Renal cortical epithelial cell (primary cell): ENCODE data around the gene BEND5. TPM values are rescaled to one million over a fixed set of nuclear protein-coding genes. Genes with fewer than 3 reads are reported as not detected.

Experiments
- DNase-seq: peaks from one replicate; pipeline ENCODE4 v3.0.0-alpha.2; 2011; ENCODE audit warnings: low read depth
- total RNA-seq: library from RNA; depleted of rRNA; stranded (reverse); fragments of >200 nt; gene quantifications from 2 replicates; pipeline ENCODE4 v1.2.3, GENCODE V29; 2014

BEND5 gene
- total RNA-seq, 1 donor from 2014 or later, result 6.0 TPM

DNA sequence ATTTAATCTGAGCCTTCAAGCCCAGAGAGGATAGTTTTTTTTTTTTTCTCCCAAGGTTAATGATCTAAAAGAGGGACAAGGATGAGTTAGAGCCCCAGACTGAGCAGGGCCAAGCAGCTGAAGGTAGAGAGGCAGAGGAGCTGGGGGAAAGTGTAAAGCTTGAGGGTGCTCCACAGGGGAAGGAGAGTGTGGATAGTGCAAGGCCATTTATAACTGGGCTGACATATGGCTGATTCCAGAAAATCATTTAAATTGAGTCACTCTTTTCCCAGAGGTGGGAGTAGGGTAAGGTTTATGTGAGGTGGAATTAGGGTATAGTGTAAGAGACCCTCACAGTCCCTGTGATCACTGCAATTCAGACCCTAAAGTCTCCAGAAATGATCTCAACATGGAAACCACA lies 55.8 kb downstream of the BEND5 start:
- DNase-seq, result no peak

DNA sequence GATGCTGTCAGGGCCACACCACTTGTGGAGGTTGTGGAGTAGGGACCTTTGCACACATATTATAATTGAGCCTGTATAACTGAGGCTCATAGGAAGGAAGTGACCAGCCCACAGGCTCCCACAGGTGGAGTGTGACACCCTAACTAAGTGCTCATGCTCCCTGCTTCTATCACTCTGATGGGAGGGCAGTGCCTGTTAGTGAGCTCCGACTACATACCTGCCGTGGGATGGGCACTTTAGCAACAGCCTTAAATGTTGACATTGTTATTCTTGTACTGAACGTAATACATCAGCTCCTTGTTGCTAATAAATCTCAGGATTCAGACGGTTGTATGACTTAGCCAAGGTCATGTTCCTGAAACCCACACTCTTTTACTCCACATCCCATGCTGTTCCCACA lies 58.0 kb downstream of the BEND5 start:
- no peak for DNase-seq

DNA sequence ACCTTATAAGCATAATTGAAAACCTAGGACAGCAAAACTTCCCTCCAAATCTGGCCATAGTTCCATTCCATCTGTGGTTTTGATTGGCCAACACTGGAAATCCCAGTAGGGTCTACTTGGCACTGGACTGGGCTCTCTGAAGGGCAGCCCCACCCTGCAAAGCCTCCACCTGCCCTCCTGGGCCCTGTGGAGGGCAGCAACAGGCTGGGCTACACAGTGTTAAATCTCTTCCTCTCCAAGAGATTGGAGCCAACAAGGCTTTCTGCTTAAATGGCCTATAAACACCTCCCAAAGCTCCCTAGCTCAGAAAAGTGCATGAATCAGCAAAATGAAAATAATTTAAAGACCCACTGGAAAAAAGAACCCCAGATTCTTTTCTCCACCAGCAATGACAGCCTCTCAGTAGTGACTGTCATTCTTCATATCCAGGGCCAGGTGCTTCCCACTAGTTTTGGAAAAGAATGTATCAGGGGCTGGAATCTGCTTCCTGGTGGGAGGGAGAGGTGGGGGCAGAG lies 58.5 kb downstream of the BEND5 start:
- no peak for DNase-seq

DNA sequence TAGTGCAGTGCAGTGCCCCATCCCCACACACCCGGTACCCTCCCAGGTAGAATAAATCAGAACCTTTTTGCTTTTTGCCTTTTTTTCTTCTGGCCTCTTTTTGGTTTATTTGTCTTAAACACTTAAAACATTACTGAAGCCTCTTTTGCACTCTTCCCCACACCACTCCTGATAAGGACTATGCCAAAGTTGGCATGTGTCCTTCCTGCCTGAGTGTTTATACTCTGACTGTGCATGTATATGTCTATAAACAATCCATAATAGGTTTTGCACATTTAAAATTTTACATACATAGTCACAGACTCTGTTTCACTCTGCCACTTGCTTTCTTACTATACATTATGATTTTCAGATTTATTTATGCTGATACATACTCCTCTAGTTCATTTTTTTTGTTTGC lies 59.6 kb downstream of the BEND5 start:
- no peak for DNase-seq

DNA sequence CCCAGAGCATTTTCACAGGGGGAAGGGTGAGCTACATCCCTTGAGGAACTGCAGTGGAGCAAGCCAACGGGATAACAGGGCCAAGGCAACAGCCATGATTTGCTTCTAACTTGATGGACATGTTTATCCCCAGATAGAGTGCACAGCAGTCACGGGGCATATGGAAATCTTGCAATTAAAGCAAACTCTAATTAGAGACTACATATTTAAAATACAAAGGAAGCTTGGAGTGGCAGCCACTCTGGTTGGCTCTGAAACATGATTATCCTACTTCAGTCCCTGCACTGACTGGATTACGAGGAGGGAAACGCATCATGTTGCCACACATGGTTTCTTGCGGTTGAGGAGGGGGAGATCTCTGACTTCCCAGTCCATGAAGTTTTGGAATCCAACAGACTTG lies 60.8 kb downstream of the BEND5 start:
- DNase-seq, result no peak

DNA sequence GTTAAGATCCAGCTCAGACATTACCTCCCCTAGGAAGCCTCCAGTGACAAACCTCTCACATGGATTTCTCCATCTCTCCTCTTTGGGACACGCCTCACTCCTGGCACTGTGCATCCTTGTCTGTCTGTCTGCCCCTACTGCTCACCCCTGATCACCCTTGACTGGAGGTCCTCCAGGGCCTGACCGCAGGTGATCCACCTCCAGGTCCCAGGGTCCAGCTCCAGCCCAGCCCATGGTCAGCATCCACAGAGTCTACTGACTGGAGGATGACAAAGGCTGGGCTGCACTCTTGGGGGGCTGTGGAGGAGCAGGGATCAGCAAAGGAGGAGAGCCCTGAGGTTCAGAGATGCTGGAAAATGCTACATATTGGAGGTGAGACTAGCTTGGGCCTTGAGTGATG lies 65.8 kb downstream of the BEND5 start:
- DNase-seq, result no peak

DNA sequence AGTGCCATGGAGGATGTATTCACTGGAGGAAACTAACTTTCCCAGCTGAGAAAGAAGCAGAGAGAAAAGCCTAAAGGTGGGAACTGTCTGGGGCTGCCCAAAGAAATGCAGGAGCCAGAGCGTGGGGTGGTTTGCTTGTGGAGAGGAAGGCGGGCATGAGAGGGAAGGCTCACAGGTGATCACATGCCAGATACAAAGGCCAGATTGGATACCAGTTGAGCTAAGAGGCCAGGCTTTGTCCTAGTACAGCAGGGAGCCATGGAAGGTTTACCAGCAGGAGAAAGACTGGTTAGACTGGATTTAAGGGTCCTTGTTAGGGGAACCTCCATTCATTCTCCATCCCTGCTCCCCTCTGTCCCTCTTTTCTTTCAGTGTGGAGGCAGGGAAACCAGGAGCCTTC lies 66.4 kb downstream of the BEND5 start:
- no peak for DNase-seq

DNA sequence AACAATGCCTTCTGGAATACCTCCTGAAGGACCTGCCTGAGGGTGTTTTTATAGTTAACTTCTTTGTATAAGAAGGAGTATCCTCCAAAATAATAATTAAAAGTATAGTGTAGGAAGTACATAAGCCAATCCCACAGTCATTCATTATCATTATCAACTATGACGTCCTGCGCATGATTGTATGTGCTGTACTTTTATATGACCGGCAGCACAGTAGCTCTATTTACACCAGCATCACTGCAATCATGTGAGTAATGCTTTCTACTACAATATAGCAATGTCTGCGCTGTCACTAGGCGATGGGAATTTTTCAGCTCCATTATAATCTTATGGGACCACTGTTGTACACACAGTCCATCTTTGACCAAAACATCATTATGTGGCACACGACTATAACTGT lies 72.0 kb downstream of the BEND5 start:
- DNase-seq, result no peak

DNA sequence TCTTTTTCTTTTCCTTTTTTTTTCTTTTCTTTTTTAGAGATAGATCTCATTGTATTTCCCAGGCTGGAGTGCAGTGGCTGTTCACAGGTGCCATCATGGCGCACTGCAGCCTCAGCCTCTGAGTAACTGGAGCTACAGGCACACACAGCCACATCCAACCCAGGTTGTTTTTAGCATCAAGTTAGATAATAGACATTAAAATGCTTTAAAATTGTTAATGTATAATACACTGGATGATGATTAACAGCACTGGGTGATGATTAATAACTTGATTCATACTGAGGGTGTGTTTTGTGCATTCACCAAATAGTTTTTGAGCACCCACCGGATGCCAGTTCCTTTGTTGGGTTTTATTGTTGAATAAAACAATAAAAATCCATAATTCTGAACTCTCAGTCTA lies 75.2 kb downstream of the BEND5 start:
- DNase-seq, result peak; percentile 94

DNA sequence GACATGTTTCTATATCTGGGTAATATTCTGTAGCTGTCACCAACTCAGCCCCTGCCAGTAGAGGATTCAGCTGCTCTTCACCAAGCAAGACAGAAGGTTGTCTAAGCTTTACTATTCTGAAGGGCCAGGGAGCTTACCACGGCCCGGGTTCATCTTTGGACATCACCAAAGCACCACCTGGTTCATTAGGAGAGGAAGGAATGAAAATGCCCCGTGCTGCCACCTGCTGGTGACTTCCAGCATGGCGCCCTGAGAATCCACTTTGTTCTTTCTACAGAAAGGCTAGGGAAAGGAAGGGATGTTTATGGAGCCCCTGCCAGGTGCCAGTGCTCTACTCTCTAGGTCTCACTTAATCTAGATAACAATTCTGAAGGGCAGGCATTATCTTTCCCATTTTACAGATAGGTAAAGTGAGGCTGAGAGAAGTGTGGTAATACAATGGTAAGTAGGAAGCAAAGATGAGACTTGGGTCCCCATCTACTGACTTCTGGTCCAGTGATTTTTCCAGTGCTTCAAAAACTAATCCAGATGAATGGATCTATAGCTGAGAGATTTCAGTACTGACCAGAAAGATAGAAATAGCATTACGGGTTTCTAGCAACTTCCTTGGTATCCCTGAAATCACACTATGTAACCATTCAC lies 79.5 kb downstream of the BEND5 start:
- DNase-seq, result no peak

DNA sequence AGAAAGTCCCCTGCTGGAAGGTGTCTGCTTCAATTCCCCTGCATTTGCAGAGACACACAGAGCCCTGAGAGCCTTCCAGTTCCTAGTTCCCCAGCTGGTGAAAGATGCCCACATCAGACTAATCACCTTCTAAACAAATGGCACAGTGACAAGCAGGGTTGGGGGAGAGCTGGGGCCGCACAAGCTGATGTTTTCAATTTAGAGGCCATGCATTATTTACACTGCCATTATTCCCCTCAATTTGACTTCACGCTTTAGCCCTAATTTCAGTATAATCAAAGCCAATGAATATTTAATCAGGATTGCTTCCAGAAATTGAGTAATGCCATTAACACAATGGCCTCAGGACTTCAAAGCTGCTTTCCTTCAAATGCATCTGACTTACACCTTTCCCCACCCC lies 81.5 kb downstream of the BEND5 start:
- peak; percentile 65 for DNase-seq

DNA sequence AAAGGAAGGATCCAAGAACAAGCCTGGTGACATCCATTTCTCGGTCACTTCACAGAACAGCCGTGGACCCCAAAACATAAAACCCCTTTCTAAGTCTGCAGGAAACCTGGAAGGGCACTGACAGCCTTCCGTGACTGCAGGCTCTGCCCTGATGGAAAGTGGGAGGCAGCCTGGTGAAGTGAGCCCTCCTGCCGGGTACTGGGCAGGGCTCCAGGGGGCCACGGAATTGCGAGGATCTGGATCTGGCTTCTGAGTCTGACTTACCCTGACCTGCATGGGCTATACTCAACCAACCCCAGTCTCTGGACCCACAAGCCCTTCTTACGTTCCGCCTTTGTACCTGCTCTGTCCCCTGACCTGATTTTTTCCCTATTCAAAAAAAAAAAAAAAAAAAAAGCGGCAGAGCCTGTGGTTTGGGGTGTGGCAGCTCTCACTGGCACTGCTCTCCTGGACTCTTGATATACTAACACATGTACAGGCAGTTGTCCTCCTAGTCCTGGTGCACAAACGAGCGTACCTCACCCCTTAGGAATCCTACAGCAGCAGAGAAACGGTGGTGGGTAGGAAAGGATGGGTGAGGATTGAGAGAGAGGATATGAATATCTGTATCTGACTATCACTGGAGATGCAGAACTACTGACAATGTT lies 82.9 kb downstream of the BEND5 start:
- DNase-seq, result no peak

DNA sequence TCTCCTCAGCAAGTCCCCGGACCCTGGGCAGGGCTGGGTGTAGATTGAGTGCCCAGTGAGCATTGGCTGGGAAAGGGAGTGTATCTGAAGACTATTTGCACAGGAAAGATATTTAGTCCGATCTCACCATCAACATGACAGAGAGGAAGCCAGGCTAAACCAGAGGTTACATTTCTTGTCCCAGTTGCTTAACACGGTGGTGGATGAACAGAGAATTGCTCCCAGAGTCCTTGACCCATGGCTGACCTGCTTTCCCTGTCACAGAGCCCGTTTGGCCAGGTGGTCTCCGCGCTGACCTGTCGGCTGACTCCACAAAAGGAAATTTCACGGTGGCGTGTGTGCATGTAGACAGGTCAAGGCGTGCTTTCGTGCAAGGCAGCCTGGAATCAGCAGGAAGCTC lies 83.5 kb downstream of the BEND5 start:
- DNase-seq, result no peak

DNA sequence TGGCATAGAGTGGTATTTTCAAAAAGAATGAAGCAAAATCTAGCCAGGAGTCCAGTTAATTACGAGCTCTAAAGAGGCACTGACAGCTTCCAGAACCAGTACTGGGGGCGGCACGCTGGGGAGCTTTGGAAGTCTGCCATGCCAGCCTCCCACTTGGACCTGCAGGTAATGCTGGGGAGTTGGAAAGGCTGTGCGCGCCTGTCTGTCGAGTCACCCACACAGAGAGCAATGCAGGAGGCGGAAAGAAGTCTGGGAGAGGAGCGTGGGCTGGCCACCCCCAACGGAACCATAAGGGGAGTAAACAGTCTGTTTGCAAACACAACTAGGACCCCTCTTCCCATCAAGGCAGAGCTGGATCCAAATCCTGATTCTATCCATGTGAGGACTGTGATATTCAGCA lies 84.5 kb downstream of the BEND5 start:
- no peak for DNase-seq

DNA sequence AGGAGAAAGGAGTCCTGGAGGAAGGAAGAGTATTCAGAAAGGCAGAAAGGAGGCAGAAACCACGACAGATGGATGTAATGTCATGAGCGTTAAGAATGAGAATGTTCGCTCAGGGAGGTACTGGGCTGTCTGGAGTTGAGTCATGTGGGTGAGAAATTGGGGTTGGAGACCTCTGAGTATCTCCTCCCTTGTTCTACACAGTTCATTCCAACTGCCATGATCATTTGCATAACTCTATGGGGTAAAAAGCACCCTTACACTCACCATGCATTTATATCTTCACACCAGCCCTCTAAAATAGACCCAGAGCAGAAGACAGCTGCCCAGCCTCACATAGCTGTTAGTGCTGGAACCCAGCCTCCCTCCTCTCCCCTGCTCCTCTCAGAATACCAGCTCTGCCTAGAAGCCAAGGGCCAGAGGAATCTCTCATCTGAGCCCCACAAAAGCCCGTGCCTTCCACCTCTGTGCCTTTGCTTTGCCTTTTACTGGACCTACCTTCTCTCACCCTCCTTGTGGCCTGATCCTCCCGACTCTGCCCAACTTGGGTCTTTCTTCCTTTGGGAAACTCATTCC lies 85.2 kb downstream of the BEND5 start:
- no peak for DNase-seq

DNA sequence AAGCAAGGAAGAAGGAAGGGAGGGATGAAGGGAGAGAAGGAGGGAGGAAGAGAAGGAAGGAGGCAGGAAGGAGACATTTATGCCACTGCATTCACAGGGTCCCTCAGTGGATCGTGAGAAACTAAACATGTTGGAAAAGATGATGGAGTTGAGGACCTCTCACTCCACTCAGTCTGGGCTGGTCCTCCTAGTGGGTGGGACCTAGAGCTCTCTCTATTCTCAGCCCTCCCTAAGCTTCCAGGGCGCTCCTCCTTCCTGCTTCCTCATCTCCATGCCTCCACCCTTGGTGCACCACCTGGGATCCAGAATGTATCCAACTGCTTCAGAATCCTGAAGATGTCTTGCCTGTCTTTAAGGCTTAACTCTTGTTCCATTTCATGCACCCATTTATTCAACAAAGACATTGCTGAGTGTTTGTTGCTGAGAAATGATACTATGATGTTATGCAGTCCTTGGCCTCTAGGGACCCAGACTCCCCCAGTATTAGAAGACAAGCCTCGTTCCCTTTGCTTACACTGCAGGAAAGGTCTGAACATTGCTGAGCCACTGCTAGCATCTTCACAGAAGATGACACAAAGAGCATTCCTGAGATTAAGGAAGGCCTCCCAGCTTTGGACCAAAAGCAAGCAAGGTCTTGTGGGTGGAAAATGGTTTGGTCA lies 88.5 kb downstream of the BEND5 start:
- DNase-seq, result no peak

DNA sequence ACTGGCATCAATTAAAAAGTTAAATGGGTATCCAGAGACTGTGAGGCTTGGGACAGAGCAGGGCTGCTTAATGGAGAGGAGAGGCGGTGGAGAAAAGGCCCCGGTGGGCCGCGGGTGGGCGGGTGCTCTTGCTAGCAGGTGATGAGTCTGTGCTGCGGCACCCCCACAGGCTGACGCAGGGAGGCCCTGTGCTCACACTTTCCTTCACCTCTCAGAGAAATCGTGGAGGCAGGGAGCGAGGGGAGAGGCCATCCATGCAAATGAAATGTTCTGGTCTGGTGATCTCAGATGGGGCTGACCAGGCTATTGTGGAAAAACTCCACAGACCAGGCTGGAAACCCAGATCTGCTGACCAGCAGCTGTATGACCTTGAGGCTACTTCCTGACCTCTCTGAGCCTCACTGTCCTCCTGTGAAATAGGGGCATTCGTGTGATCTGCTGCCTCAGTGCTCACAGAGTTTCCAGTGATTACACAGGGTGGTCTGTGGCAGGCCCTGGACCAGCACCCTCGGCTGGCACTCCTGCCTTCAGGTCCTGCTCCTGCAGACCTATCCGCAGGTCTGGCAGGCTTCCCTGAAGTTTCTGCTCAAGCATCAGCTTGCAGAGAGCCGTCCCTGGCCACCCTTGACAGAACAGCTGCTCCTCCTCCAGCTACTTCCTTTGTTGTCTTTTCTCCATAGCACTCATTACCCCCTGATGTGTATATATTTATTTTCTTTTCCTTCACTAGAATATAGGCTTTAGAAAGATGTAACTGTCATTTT lies 89.2 kb downstream of the BEND5 start:
- peak; percentile 79 for DNase-seq

DNA sequence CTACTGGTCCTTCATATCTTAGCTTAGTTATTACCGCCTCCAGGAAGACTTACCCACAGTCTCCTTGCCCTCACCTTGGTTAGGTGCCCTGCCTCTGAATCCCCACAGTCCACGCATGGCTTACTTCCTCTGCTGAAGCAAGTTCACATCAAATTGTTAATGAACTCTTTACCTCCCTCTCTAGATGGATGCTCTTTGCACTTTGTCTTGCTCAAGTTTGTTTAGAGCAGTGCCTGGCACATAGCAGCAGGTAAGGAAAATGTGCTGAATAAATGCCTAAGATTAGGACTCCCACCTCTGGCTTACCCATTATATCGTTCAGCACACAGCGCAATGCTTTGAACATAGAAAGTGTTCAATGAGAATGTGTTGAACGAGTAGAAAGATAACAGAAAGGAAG lies 90.5 kb downstream of the BEND5 start:
- no peak for DNase-seq

DNA sequence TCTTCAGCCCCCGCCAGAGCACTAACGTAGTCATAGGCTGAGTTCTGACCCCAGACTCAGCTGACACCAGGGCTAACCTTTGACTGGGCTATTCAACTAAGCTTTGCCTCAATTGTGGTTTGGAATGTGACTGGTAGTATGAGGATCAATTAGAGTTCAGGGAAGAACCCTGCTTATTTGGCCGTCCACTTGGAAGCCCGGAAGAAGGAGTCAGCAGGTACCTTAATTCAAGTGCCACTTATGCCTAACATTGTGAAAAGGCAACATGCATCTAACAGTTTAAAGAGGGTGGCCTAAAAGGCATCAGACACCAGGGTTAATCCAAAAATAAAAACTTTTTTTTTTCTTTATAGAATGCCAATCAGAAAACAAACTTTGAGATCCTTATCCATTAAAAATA lies 92.3 kb downstream of the BEND5 start:
- DNase-seq, result no peak

DNA sequence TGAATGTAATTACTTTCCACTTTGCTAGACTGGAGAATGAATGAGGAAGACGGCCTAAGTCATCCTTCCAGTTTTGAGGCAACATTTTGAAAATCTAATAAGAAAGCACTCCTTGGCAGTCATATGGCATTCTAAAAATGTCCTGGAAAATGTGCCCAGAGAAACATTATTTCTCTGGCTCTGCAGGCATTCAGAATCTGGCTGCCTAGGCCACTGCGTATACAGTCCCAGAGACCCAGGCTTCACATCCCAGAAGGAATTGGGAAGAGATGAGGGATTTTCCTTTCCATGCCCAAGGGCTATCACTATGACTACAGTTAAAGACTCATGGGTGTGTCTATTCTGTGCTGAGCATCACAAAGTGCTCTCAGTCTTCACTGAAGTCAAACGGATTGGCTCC lies 92.9 kb downstream of the BEND5 start:
- no peak for DNase-seq

DNA sequence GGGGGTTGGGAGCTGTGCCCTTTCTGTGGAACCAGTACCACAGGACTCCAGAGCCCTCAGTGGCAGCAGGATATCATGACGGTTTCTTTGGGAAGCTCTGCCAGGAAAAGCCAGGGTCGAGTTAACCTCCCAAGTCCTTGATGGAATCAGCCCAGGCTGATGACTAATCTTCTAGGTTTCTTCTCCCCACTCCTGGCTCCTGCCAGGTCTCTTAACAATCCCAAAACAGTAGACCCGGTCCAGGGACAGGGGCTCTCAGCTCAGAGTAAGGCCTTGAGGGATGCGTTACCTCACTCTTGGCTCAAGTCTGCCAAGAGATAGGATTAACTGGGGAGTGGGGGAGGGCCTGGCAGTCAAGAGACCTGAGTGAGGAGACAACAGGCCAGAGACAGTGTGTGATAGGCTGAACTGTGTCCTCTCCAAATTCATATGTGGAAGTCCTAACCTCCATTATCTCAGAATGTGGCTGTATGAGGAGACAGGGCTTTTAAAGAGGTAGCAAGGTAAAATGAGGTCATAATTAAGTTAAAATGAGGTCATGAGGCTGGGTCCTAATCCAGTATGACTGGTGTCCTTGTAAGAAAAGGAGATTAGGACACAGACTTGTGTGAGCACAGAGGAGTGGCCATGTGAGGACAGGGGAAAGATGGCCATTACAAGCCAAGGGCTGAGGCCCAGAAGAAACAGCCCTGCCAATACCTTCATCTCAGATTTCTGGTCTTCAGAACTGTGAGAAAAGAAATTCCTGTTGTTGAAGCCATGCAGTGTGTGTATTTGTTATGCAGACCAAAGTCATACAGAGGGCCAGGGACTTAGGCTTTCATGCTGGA lies 95.0 kb downstream of the BEND5 start:
- peak; percentile 59 for DNase-seq
